HG03175 (cell line): ENCODE measurements around the gene METTL21C.

Source experiments
- ATAC-seq: cut with Tn5 transposase; IDR thresholded peaks from one replicate; pipeline ENCODE4 v1.9.1; 2021; ENCODE audit warnings: mild to moderate bottlenecking, moderate library complexity; ENCODE audit not compliant: unreplicated experiment

METTL21C gene

GRCh38 chr13:102694937-102695336 is at the start of gene METTL21C:
Gene METTL21C, minus strand, starts transcription at chr13:102695044. Its CDS starts 546 bp downstream, at chr13:102694498.
- no peak for ATAC-seq

DNA sequence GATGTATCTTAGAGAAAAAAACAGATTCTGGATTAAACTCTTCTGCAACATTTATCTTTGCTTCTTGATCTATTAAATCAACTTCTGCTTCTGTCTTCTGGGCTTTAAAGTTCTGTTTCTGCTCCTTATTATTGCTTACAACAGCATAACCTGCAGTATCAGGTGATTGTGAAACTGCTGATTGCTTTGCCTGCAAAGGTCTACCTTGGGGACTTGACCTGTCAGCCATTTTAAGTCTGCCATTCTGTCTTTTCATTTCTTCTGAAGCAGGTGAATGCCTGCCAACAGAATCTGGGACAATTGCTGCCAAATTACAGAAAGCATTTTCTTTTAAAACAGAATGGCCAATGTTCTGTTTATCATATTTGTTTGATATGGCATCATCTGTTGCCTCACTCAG is 47.7 kb upstream of the METTL21C start:
- no peak for ATAC-seq

GRCh38 chr13:102742101-102742500 is 47.3 kb upstream of the METTL21C start:
- ATAC-seq = no peak

- no peak for ATAC-seq
These were observed 34.9 kb upstream of the METTL21C start for GRCh38 chr13:102729560-102730270.

GRCh38 chr13:102726430-102726829 is 31.6 kb upstream of the METTL21C start:
- ATAC-seq = no peak

DNA sequence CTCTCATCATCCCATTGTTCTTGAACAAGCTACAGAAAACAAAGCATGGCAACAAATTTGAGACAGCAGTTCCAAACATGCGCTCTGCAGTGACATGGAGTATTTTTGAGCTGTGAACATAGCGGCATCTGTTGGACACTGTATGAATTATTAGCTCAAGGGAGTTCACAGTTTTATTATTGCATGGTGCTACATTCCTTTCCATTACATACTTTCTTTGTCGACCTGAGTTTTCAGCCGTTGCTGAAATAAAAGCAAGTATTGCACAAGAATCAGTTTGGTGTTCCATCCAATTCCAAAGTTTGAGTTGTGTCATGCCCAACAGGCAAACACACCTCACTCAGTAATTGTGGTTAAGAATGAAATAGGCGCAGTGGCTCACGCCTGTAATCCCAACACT is 30.1 kb upstream of the METTL21C start:
- ATAC-seq = peak; percentile 45

DNA sequence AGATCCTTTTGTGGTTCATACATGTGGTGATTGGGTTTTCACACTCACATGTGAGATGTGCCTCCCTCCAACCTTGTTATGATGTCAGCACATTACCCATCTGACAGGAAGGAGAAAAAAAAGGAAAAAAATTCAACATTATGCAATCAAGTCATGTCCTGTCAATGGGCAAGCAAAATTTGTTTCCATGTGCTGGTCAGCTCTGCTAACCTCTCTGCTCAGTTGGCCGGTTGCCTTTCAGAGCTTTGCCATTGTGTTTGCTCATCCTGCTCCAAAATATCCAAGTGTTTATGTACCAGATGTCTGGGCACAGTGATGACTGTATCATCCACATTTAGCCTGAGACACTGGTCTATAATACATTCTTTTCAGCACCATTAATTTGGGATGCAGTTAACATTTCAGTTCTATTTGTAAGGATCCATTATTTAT is 27.0 kb upstream of the METTL21C start:
- ATAC-seq = no peak

DNA sequence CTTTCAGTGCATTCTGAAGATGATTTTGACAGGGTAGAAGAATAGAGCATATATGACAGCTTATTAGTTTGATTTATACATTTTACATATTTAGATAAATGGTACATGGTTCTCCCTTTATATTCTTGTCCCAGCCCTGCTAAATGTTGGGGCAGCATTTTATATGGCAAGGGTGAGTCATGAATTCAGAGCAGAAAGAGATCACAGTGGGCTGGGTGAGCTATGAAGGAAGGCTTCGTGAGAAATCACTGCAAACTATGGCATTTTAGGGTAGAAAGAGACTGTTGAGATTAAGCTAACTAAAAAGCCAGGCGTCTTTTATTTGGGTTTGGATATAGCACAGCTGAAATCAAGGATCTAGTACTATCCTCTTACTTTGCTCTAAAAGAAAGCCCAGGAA is 23.9 kb upstream of the METTL21C start:
- no peak for ATAC-seq

GRCh38 chr13:102715447-102715846 is 20.6 kb upstream of the METTL21C start:
- ATAC-seq = no peak

- ATAC-seq = no peak
These were observed 15.4 kb upstream of the METTL21C start for GRCh38 chr13:102710261-102710679.

DNA sequence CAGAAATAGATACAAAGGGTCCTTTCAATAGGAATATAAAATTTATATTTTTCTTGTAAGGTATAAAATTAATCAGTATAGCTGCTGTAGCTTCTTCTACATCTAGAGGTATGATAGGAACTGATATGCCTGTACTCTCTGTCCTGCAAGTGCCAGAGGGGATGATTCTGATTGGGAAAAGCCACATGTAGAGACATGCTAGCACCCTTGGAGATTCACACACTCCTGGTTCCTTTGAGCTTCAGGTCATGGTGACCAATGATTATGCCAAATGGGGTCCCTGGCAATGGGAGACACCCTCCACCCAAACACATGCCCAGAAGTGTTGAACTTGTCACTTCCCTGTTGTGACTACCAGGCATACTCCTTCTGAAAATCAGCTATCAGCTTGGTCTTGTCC is 14.7 kb upstream of the METTL21C start:
- no peak for ATAC-seq

- no peak for ATAC-seq
These were observed 14.1 kb upstream of the METTL21C start for GRCh38 chr13:102708991-102709390.

DNA sequence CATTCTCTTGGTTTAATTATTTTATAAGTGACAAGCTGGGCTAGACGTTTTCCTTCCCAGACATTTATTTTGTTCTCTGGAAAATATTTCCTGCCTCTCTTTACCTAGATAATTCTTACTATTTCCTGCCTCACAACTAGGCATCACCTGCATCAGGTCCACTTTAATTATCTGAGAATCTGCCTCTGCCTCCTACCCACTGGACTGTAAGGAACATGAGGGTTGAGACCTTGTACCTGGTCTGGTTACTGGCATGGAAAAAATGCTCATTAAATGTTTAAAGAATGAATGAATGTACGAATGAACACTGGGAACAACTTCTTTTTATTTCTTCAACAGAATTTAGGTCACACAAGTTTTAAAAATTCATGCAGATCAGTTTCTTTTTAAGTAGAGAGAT is 13.4 kb upstream of the METTL21C start:
- no peak for ATAC-seq

GRCh38 chr13:102707467-102707866 is 12.6 kb upstream of the METTL21C start:
- no peak for ATAC-seq

- no peak for ATAC-seq
These were observed 9.6 kb upstream of the METTL21C start for GRCh38 chr13:102704238-102705058.

GRCh38 chr13:102703726-102704035 is 8.8 kb upstream of the METTL21C start:
- no peak for ATAC-seq

GRCh38 chr13:102702965-102703725 is 8.3 kb upstream of the METTL21C start:
- no peak for ATAC-seq

DNA sequence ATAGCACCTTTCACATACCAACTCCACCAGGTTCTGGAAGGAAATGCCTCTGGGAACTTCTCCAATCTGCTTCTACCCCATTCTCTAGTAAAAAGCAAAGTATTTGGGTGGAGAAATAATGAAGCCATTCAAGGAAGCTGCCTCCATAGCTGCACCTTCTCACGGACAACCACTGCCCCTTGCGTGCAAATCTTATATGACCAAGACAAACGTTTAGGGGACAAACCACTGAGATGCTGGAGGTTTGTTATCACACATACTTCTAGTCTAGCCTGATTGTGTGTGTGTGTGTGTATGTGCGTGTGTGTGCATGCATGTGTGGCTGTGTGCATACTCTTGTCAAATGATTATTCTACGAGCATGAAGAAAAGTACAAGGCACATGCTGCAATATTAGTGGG is 6.5 kb upstream of the METTL21C start:
- no peak for ATAC-seq

- ATAC-seq = no peak
These were observed 5.5 kb upstream of the METTL21C start for GRCh38 chr13:102700088-102701031.

GRCh38 chr13:102699504-102699903 is 4.7 kb upstream of the METTL21C start:
- ATAC-seq = no peak

- ATAC-seq = no peak
These were observed 3.8 kb upstream of the METTL21C start for GRCh38 chr13:102698649-102698980.
